Thyroid gland (tissue), 4 donors: Measurements from ENCODE around the gene FAM53B.
A peak's percentile ranks its signal among the peaks of the same experiment; 100 is the strongest.

ENCODE experiments used
- POLR2A ChIP-seq, 2 donors: fragments of 450-650 bp; IDR thresholded peaks; one replicate each; pipeline ENCODE4 v1.6.1; 2017; ENCODE audit warnings: antibody characterized with exemption in 2 of 2, mild to moderate bottlenecking in 2 of 2, moderate library complexity in 1 of 2
- TF ChIP-seq, protein P1 (sequence below), 6 experiments: fragments of 200-600 bp in 3 of 6; fragments of 450-650 bp in 3 of 6; sonication (generic) in 3 of 6; IDR thresholded peaks; one replicate each; pipeline ENCODE4 v1.5.1; 2016 to 2019; ENCODE audit warnings: antibody characterized with exemption in 6 of 6, mild to moderate bottlenecking in 2 of 6, inconsistent platforms in 1 of 6, moderate library complexity in 1 of 6

DNA sequence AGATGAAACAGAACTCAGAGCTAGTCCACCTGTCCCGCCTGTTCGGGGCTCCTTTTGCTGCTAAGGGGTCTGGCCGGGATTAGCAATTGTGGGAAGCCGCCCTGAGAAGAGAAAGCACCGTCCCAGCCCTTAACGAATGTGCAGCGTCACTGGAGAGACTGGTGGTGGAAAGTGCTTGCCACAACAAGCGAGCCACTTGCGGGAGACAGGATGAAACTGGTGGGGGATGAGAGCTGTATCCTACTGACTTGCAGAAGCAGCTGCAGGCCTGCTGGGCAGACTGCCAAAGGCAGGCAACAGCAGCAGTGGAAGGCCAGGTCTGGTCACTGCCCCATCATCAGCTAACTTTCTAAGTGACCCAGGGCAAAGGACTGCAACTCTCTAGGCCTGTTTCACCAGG is 95.4 kb downstream of the FAM53B start:
- TF ChIP-seq, protein P1, sequence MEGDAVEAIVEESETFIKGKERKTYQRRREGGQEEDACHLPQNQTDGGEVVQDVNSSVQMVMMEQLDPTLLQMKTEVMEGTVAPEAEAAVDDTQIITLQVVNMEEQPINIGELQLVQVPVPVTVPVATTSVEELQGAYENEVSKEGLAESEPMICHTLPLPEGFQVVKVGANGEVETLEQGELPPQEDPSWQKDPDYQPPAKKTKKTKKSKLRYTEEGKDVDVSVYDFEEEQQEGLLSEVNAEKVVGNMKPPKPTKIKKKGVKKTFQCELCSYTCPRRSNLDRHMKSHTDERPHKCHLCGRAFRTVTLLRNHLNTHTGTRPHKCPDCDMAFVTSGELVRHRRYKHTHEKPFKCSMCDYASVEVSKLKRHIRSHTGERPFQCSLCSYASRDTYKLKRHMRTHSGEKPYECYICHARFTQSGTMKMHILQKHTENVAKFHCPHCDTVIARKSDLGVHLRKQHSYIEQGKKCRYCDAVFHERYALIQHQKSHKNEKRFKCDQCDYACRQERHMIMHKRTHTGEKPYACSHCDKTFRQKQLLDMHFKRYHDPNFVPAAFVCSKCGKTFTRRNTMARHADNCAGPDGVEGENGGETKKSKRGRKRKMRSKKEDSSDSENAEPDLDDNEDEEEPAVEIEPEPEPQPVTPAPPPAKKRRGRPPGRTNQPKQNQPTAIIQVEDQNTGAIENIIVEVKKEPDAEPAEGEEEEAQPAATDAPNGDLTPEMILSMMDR (IDR thresholded peaks at IDR 0.05) = no peak
- peak in 1 of 2 donors; percentile 29 for TF ChIP-seq POLR2A (IDR thresholded peaks at IDR 0.05)
